K562 (cell line): ENCODE results near the gene KCNK18. TPM values are rescaled to one million over a fixed set of nuclear protein-coding genes. Genes with fewer than 3 reads are reported as not detected.

ENCODE experiments used
- ATAC-seq: fragments of 200-7000 bp; cut with Tn5 transposase; 3 replicates; pipeline ENCODE4 v1.9.1; 2020; ENCODE audit warnings: moderate library complexity
- Bru-seq: library from RNA; stranded (reverse); fragments of 400-500 nt; gene quantifications from one replicate; lab custom pipeline; 2021; lab: Mats Ljungman, UMichigan
- BruChase-seq, 2 experiments: library from RNA; stranded (reverse); fragments of 400-500 nt; gene quantifications; one replicate each; lab custom pipeline; 2021; lab: Mats Ljungman, UMichigan
- BruUV-seq: library from RNA; stranded (reverse); fragments of 400-500 nt; replicated peaks from 2 replicates; lab custom pipeline; 2021; lab: Mats Ljungman, UMichigan
- CTCF ChIA-PET: fragments of 300-600 bp; formaldehyde crosslinking; extraction: SDS; loops from one replicate; lab custom pipeline; 2021; ENCODE audit warnings: low intra/inter-chr PET ratio; lab: Yijun Ruan, JAX
- POLR2A ChIA-PET: fragments of 300-600, 350-650 bp; sonication (Branson Sonifier 250); formaldehyde crosslinking; extraction: SDS; loops from one replicate; lab custom pipeline; 2021; ENCODE audit warnings: antibody characterized with exemption, inconsistent platforms; lab: Yijun Ruan, JAX
- DNase-seq, 4 experiments: peaks; one replicate each; pipeline versions ENCODE4 v3.0.0 to v3.0.0-alpha.2; 2011 to 2018; ENCODE audit warnings: low spot score in 3 of 4, mixed read lengths in 3 of 4; ENCODE audit errors: extremely low read depth in 1 of 4
- FAIRE-seq: peaks from 2 replicates; lab custom pipeline; 2011; peaks lifted over from hg19 to GRCh38; lab: Jason Lieb, UNC
- H2AFZ ChIP-seq: 2 replicates; pipeline ENCODE4 v1.6.0; 2011; ENCODE audit warnings: low read depth, low read length, control low read depth, inconsistent platforms
- H3K27ac ChIP-seq: fragments of 200-600 bp; 3 replicates; pipeline ENCODE4 v1.8.0; 2011; ENCODE audit warnings: low read depth, mild to moderate bottlenecking, control low read depth, inconsistent platforms, low read length, moderate library complexity, mixed read lengths; ENCODE audit errors: extremely low read depth
- H3K27me3 ChIP-seq, 2 experiments: fragments of 300-600 bp in 1 of 2; 2 replicates in 1 of 2; 3 replicates in 1 of 2; pipeline versions ENCODE4 v1.6.0 to v1.8.0; 2011; ENCODE audit warnings: inconsistent platforms in 2 of 2, low read length in 2 of 2, mild to moderate bottlenecking in 1 of 2, mixed read lengths in 1 of 2, moderate library complexity in 1 of 2; ENCODE audit not compliant: control insufficient read depth in 2 of 2, insufficient read depth in 2 of 2
- H3K36me3 ChIP-seq: fragments of 300-600 bp; 3 replicates; pipeline ENCODE4 v1.8.0; 2011; ENCODE audit warnings: mild to moderate bottlenecking, low read length, inconsistent platforms; ENCODE audit not compliant: control insufficient read depth, insufficient read depth
- H3K4me1 ChIP-seq, 2 experiments: fragments of 200-600 bp in 1 of 2; replicated peaks in 1 of 2; 2 replicates in 1 of 2; 3 replicates in 1 of 2; pipeline versions ENCODE4 v1.5.1 to v1.8.0; 2011; ENCODE audit warnings: inconsistent platforms in 2 of 2, low read length in 2 of 2, mild to moderate bottlenecking in 1 of 2, mixed read lengths in 1 of 2, moderate library complexity in 1 of 2; ENCODE audit not compliant: control insufficient read depth in 2 of 2, insufficient read depth in 2 of 2
- H3K4me2 ChIP-seq: 2 replicates; pipeline ENCODE4 v1.6.1; 2011; ENCODE audit warnings: low read length, control low read depth, inconsistent platforms, mixed read lengths; ENCODE audit not compliant: insufficient read depth
- H3K4me3 ChIP-seq: fragments of 200-600 bp; sonication (generic), shearing (Covaris generic); 2 replicates; pipeline ENCODE4 v1.5.1; 2016; ENCODE audit warnings: control low read depth, inconsistent platforms
- H3K79me2 ChIP-seq: fragments of 200-600 bp; 3 replicates; pipeline ENCODE4 v1.8.0; 2011; ENCODE audit warnings: low read length, inconsistent platforms; ENCODE audit not compliant: control insufficient read depth, insufficient read depth
- H3K9ac ChIP-seq, 2 experiments: 2 replicates each; pipeline versions ENCODE4 v1.6.0 to v1.6.1; 2011; ENCODE audit warnings: low read depth in 2 of 2, low read length in 2 of 2, control low read depth in 1 of 2, inconsistent platforms in 1 of 2, mild to moderate bottlenecking in 1 of 2, mixed read lengths in 1 of 2; ENCODE audit not compliant: insufficient read depth in 1 of 2
- H3K9me1 ChIP-seq: one replicate; pipeline ENCODE4 v1.6.0; 2011; ENCODE audit warnings: inconsistent platforms, mild to moderate bottlenecking, low read length, moderate library complexity; ENCODE audit not compliant: control insufficient read depth, insufficient read depth
- H3K9me3 ChIP-seq: replicated peaks from 2 replicates; pipeline ENCODE4 v1.5.1; 2011; ENCODE audit warnings: low read depth, low read length, inconsistent platforms; ENCODE audit not compliant: control insufficient read depth, insufficient read depth
- H4K20me1 ChIP-seq: replicated peaks from 2 replicates; pipeline ENCODE4 v1.6.1; 2011; ENCODE audit warnings: low read length, inconsistent platforms, mixed read lengths; ENCODE audit not compliant: control insufficient read depth, insufficient read depth
- AFF1 ChIP-seq, 2 experiments: fragments of 450-650 bp; IDR thresholded peaks; 2 replicates each; pipeline ENCODE4 v1.6.1; 2018; ENCODE audit warnings: mild to moderate bottlenecking in 2 of 2, low read depth in 1 of 2; ENCODE audit not compliant: partially characterized antibody in 2 of 2
- CEBPZ ChIP-seq: fragments of 150-350 bp; IDR thresholded peaks from 2 replicates; pipeline ENCODE4 v1.6.1; 2014; ENCODE audit warnings: low read depth, mild to moderate bottlenecking, low read length, borderline replicate concordance
- FOXK1 ChIP-seq: sonication (generic); formaldehyde crosslinking; IDR thresholded peaks from 2 replicates; pipeline ENCODE4 v1.8.0; 2022; ENCODE audit warnings: missing genetic modification reagents, mild to moderate bottlenecking, borderline replicate concordance
- HSF4 ChIP-seq: fragments of 250-450 bp; sonication (Bioruptor Pico); IDR thresholded peaks from 2 replicates; pipeline ENCODE4 v2.1.2; 2022; ENCODE audit warnings: mild to moderate bottlenecking, moderate library complexity, borderline replicate concordance
- KHSRP ChIP-seq: fragments of 450-650 bp; IDR thresholded peaks from 2 replicates; pipeline ENCODE4 v1.6.1; 2017
- whole genome bisulfite sequencing: fragments of 100-300 bp; shearing (Covaris generic); methylation state at CpG from one replicate; pipeline ENCODE4 v1.1.6; 2016; ENCODE audit warnings: low coverage, mixed read lengths; ENCODE audit not compliant: insufficient coverage; ENCODE audit errors: missing lambda C conversion rate; 5-methylcytosine and 5-hydroxymethylcytosine counted together
- in situ Hi-C: fragments of 300-500 bp; cut with MboI; formaldehyde crosslinking; loops from 4 replicates; pipeline ENCODE4 v1.15.0; 2018; ENCODE audit warnings: inconsistent platforms, mixed read lengths
- intact Hi-C: fragments of 100-400 bp; cut with micrococcal nuclease; formaldehyde crosslinking; loops from 2 replicates; pipeline ENCODE4 v1.14.2; 2022
- long read RNA-seq, 3 experiments: library from polyadenylated mRNA in 2 of 3; library from RNA in 1 of 3; unstranded in 2 of 3; stranded (forward) in 1 of 3; transcript quantifications; one replicate each; pipeline ENCODE4 v2.0.0, GENCODE V29; 2019 to 2022
- polyA minus RNA-seq, 3 experiments: library from RNA; depleted of rRNA, polyadenylated mRNA; stranded (reverse); fragments of >200 nt; gene quantifications; 2 replicates each; pipeline ENCODE4 v1.2.3, GENCODE V29; 2011
- polyA plus RNA-seq, 8 experiments: library from polyadenylated mRNA; depleted of rRNA in 4 of 8; stranded (reverse) in 5 of 8; unstranded in 3 of 8; fragments of >200 nt; fragmentation: Nextera tagmentation in 2 of 8; fragmentation: Illumina TruSeq in 1 of 8; extraction: Ambion mirVana in 2 of 8; extraction: Trizol in 1 of 8; gene quantifications; 2 replicates each; pipeline versions ENCODE4 v1.2.1 to v1.2.3, GENCODE V29; 2011 to 2014; ENCODE audit warnings: inconsistent platforms in 1 of 8, missing spikeins in 1 of 8
- total RNA-seq, 7 experiments: library from RNA; depleted of rRNA in 6 of 7; stranded (reverse); fragments of >200 nt in 6 of 7; fragmentation: Illumina TruSeq in 2 of 7; extraction: Trizol in 2 of 7; gene quantifications; 2 replicates each; pipeline versions ENCODE4 v1.2.1 to v1.2.3, GENCODE V29; 2011 to 2021; ENCODE audit warnings: low replicate concordance in 1 of 7

The KCNK18 gene
- total RNA-seq (2011; cell fraction: chromatin; rRNA removed; ENCODE audit: low replicate concordance), result not detected in 2 replicates
- total RNA-seq (2011; cell fraction: nucleolus; rRNA removed), result not detected in 2 replicates
- not detected in 2 replicates for total RNA-seq (2011; cell fraction: nucleoplasm; rRNA removed)
- total RNA-seq (2014; rRNA removed) (not detected in 2 replicates), total RNA-seq (2014; rRNA removed; fragmentation: Illumina TruSeq; extraction: Trizol) (not detected in 2 replicates), total RNA-seq (2015; rRNA removed; fragmentation: Illumina TruSeq; extraction: Trizol) (not detected in 2 replicates), total RNA-seq (2021) (not detected in 2 replicates), polyA plus RNA-seq (2011; rRNA removed) (not detected in 2 replicates), polyA plus RNA-seq (2014; fragmentation: Illumina TruSeq; extraction: Trizol) (not detected in 2 replicates), polyA plus RNA-seq (2014; fragmentation: Nextera tagmentation; extraction: Ambion mirVana) (not detected), polyA plus RNA-seq (2014; rRNA removed) (not detected in 2 replicates), polyA minus RNA-seq (2011; rRNA and poly(A)+ RNA removed) (not detected in 2 replicates), Bru-seq, nascent RNA (not detected), BruChase-seq, experiment 1, labeled RNA remaining after a 2-hour chase (not detected), BruChase-seq, experiment 2, labeled RNA remaining after a 6-hour chase (not detected)
- not detected in 2 replicates for polyA plus RNA-seq (2011; cell fraction: cytosol; rRNA removed)
- polyA plus RNA-seq (2011; cell fraction: nucleus; rRNA removed), result not detected in 2 replicates
- not detected in 2 replicates for polyA plus RNA-seq (2012)
- polyA minus RNA-seq (2011; cell fraction: cytosol; rRNA and poly(A)+ RNA removed), result not detected in 2 replicates
- polyA minus RNA-seq (2011; cell fraction: nucleus; rRNA and poly(A)+ RNA removed), result not detected in 2 replicates
- long read RNA-seq, experiment 1, result 0 reads
- long read RNA-seq, experiment 2, result 0 reads
- long read RNA-seq, experiment 3, result 0 reads

- H3K9me1 ChIP-seq, result no peaks in the 10 kb centered on the region
- H2AFZ ChIP-seq, result no peak within 1 kb of the TSS
- FAIRE-seq, result no peak
- no peak within 1 kb of the TSS for H3K4me2 ChIP-seq
- ChIA-PET POLR2A (interaction anchor here (0.6 kb wide), 1 partner anchor 221 kb away, joined by 3 read pairs; no protein-coding TSS in a partner anchor), CTCF (no interaction called here)
- H3K27me3 ChIP-seq, result peaks cover 0 to 16% of the 10 kb centered on the region in 2 experiments; a peak in 2 of 5 replicates
- H3K79me2 ChIP-seq, result no peaks in the 10 kb centered on the region
- H3K9ac ChIP-seq, result no peak within 1 kb of the TSS
- H3K36me3 ChIP-seq, result no peaks in the 10 kb centered on the region
- no peaks in the 10 kb centered on the region for H4K20me1 ChIP-seq
- ATAC-seq, result no peak
- 0% methylated on average over 10 of the region's 12 CpGs for WGBS
- no peaks in the 10 kb centered on the region for H3K4me1 ChIP-seq
- H3K4me3 ChIP-seq, result no peak within 1 kb of the TSS
- H3K9me3 ChIP-seq, result no peaks in the 10 kb centered on the region
- DNase-seq, result no peak
- intact Hi-C loops, result no loop called here
- no TSS peak for BruUV-seq
- no peak within 1 kb of the TSS for H3K27ac ChIP-seq
- in situ Hi-C loops, result no loop called here
- TF ChIP-seq HSF4 (CRISPR knock-in tag) (no peak), KHSRP (no peak), FOXK1 (CRISPR knock-in tag) (no peak), CEBPZ (no peak), AFF1 (IDR thresholded peaks at IDR 0.05; ENCODE audit: low read depth in 1 of 2, partially characterized antibody in 2 of 2) (no peak)
Observed at GRCh38 chr10:117197189-117197588, at the start of gene KCNK18. Gene KCNK18 (plus strand): TSS chr10:117197489. CDS start chr10:117197489, 0 bp downstream.
